Measurements from ENCODE around the gene ZCCHC2. TPM values are rescaled to one million over a fixed set of nuclear protein-coding genes. Genes with fewer than 3 reads are reported as not detected.

The ZCCHC2 gene
- total RNA-seq, 1 experiment from 2014 or later: 12.4 TPM

- no peak overlapping the region for H3K23ac ChIP-seq (ENCODE audit: insufficient read length, low read depth, low read length)
- peaks cover 0 to 2% of the 10 kb centered on the region in 2 experiments; a peak in 1 of 5 replicates for H3K9me3 Mint-ChIP-seq
- no peak overlapping the region for H2BK5ac ChIP-seq (ENCODE audit: insufficient read length, low read length)
- no peak for DNase-seq
- no peak overlapping the region for H3K9ac ChIP-seq (ENCODE audit: extremely low read depth, insufficient read length, low read length)
- peaks cover 26 to 40% of the 10 kb centered on the region in 2 experiments for H3K4me1 Mint-ChIP-seq
- H3K27me3 ChIP-seq (ENCODE audit: insufficient read depth, low read length): peaks cover 9% of the 10 kb centered on the region; the same call in 1 of the 2 replicates
- no peak overlapping the region for H2BK12ac ChIP-seq (ENCODE audit: insufficient read length, low read depth, low read length)
- no peak overlapping the region for H2BK20ac ChIP-seq (ENCODE audit: low read depth, low read length, poor library complexity, severe bottlenecking)
- H4K20me1 ChIP-seq (ENCODE audit: control insufficient read depth, insufficient read depth, insufficient read length): no peaks in the 10 kb centered on the region
- TF ChIP-seq CTCF (conservative IDR thresholded peaks at IDR 0.05): no peak
- H2BK120ac ChIP-seq (ENCODE audit: low read depth, low read length, poor library complexity, severe bottlenecking): no peak overlapping the region
- peak overlapping the region; percentile 83 for H3K4me2 ChIP-seq (ENCODE audit: insufficient read depth, insufficient read length, low read length)
- no CpG with 5 or more reads among the region's 9 CpGs for WGBS (ENCODE audit: extremely low coverage, insufficient read length, low lambda C conversion rate)
- no peak overlapping the region for H4K5ac ChIP-seq (ENCODE audit: insufficient read length, low read depth, low read length)
- no peak overlapping the region for H2BK15ac ChIP-seq (ENCODE audit: low read depth, low read length)
- H3K9me3 ChIP-seq (ENCODE audit: control insufficient read depth, low read depth, low read length): no peaks in the 10 kb centered on the region
- peak overlapping the region; percentile 72 to 87 for H3K4me3 Mint-ChIP-seq
- H3K18ac ChIP-seq (ENCODE audit: insufficient read length, low read depth, low read length): no peak overlapping the region
- no peak overlapping the region for H3K56ac ChIP-seq (ENCODE audit: insufficient read length, low read depth, low read length)
- 0 out of 2 replicates have a peak, but pooled peaks cover 2% of the 10 kb centered on the region for H3K79me2 ChIP-seq (ENCODE audit: insufficient read depth, low read length)
- peaks cover 4% of the 10 kb centered on the region; the same call in 1 of the 2 replicates for H3K4me1 ChIP-seq (ENCODE audit: insufficient read depth, low read length)
- H3K14ac ChIP-seq (ENCODE audit: insufficient read depth, low read length): no peak overlapping the region
- no peaks in the 10 kb centered on the region for H3K79me1 ChIP-seq (ENCODE audit: insufficient read depth, low read depth, low read length, poor library complexity, severe bottlenecking)
- no peak overlapping the region for H4K91ac ChIP-seq (ENCODE audit: insufficient read length, low read depth, low read length)
- H3K4ac ChIP-seq (ENCODE audit: low read depth, low read length): no peak overlapping the region
- H3T11ph ChIP-seq (ENCODE audit: low read length): no peak overlapping the region
- no peak overlapping the region for H2AFZ ChIP-seq (ENCODE audit: low read length)
- no peak overlapping the region for H3K27ac Mint-ChIP-seq
- no peak overlapping the region for H3K27ac ChIP-seq (ENCODE audit: insufficient read length, low read depth, low read length)
- H3K36me3 Mint-ChIP-seq (ENCODE audit: insufficient read depth in 1 of 3, low read depth in 3 of 3): peaks cover 0 to 3% (median 2%) of the 10 kb centered on the region in 3 experiments; a peak in 3 of 7 replicates
- peaks cover 13% of the 10 kb centered on the region for H3K23me2 ChIP-seq (ENCODE audit: insufficient read length, low read depth, low read length, poor library complexity, severe bottlenecking)
- H3K27me3 Mint-ChIP-seq (ENCODE audit: low read depth): peaks cover 29% of the 10 kb centered on the region
- no peak overlapping the region for H4K8ac ChIP-seq (replicated peaks; ENCODE audit: insufficient read length, low read depth, low read length)
- no peak overlapping the region for H2AK5ac ChIP-seq (ENCODE audit: insufficient read length, low read length)
Observed at GRCh38 chr18:62525608-62526007, 2.8 kb downstream of the ZCCHC2 start.

Measured in H9 (cell line).